ENCODE results near the gene CENPT.

- TF ChIP-seq, protein P1, sequence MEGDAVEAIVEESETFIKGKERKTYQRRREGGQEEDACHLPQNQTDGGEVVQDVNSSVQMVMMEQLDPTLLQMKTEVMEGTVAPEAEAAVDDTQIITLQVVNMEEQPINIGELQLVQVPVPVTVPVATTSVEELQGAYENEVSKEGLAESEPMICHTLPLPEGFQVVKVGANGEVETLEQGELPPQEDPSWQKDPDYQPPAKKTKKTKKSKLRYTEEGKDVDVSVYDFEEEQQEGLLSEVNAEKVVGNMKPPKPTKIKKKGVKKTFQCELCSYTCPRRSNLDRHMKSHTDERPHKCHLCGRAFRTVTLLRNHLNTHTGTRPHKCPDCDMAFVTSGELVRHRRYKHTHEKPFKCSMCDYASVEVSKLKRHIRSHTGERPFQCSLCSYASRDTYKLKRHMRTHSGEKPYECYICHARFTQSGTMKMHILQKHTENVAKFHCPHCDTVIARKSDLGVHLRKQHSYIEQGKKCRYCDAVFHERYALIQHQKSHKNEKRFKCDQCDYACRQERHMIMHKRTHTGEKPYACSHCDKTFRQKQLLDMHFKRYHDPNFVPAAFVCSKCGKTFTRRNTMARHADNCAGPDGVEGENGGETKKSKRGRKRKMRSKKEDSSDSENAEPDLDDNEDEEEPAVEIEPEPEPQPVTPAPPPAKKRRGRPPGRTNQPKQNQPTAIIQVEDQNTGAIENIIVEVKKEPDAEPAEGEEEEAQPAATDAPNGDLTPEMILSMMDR (IDR thresholded peaks at IDR 0.05; ENCODE audit: low read depth, low read length) = no peak
- no peak for TF ChIP-seq POLR2A (IDR thresholded peaks at IDR 0.05; ENCODE audit: extremely low read depth, insufficient read length)
These were observed at the start of gene CENPT for GRCh38 chr16:67847064-67847861.

Data from NB4 (cell line).